ENCODE results near the gene MED31. TPM values are rescaled to one million over a fixed set of nuclear protein-coding genes. Genes with fewer than 3 reads are reported as not detected.

The MED31 gene
- total RNA-seq, 1 donor from 2014 or later: 21.0 TPM

GRCh38 chr17:6636616-6637457 is 14.6 kb downstream of the MED31 start:
- Histone ChIP-seq H3K27me3 (ENCODE audit: insufficient read depth, low read length) (no peaks in the 10 kb centered on the region), H4K20me1 (ENCODE audit: insufficient read depth, low read length) (peaks cover 45% of the 10 kb centered on the region), H3K27ac (ENCODE audit: low read depth, low read length) (no peak overlapping the region), H3K79me2 (ENCODE audit: insufficient read depth, low read length) (peaks cover 47% of the 10 kb centered on the region), H3K4me2 (ENCODE audit: low read length) (no peak overlapping the region), H3K4me3 (ENCODE audit: insufficient read depth, low read depth, low read length) (no peak overlapping the region), H3K9ac (ENCODE audit: low read length) (no peak overlapping the region), H3K4me1 (ENCODE audit: insufficient read depth, low read length) (peaks cover 15% of the 10 kb centered on the region), H3K36me3 (ENCODE audit: insufficient read depth, low read length) (peaks cover 15% of the 10 kb centered on the region), H2AFZ (ENCODE audit: low read depth, low read length) (no peak overlapping the region), H3K9me3 (ENCODE audit: insufficient read depth, low read depth, low read length) (no peaks in the 10 kb centered on the region)
- no peak overlapping the region for H3K27ac Mint-ChIP-seq (ENCODE audit: unreplicated experiment)
- H3K4me3 Mint-ChIP-seq (ENCODE audit: unreplicated experiment): peak overlapping the region; percentile 64
- peaks cover 17% of the 10 kb centered on the region for H3K36me3 Mint-ChIP-seq (ENCODE audit: low read depth, unreplicated experiment)
- H3K27me3 Mint-ChIP-seq (ENCODE audit: low read depth, unreplicated experiment): no peaks in the 10 kb centered on the region
- H3K4me1 Mint-ChIP-seq (ENCODE audit: low read depth, unreplicated experiment): peaks cover 9% of the 10 kb centered on the region
- no peak for TF ChIP-seq CTCF (IDR thresholded peaks at IDR 0.05; ENCODE audit: insufficient read depth, low read depth, low read length)
- no peak for TF ChIP-seq EZH2 (IDR thresholded peaks at IDR 0.05; ENCODE audit: insufficient read depth, low read length)
- no peaks in the 10 kb centered on the region for H3K9me3 Mint-ChIP-seq (ENCODE audit: unreplicated experiment)
- DNase-seq (ENCODE audit: low read depth) (no peak), FAIRE-seq (no peak)

GRCh38 chr17:6636105-6636504 is 15.3 kb downstream of the MED31 start:
- Histone ChIP-seq H3K9me3 (ENCODE audit: insufficient read depth, low read depth, low read length) (no peaks in the 10 kb centered on the region), H3K4me1 (ENCODE audit: insufficient read depth, low read length) (peaks cover 10% of the 10 kb centered on the region), H3K27me3 (ENCODE audit: insufficient read depth, low read length) (no peaks in the 10 kb centered on the region), H3K27ac (ENCODE audit: low read depth, low read length) (no peak overlapping the region), H3K4me2 (ENCODE audit: low read length) (no peak overlapping the region), H2AFZ (ENCODE audit: low read depth, low read length) (no peak overlapping the region), H3K4me3 (ENCODE audit: insufficient read depth, low read depth, low read length) (no peak overlapping the region), H4K20me1 (ENCODE audit: insufficient read depth, low read length) (peaks cover 41% of the 10 kb centered on the region), H3K36me3 (ENCODE audit: insufficient read depth, low read length) (peaks cover 15% of the 10 kb centered on the region), H3K9ac (ENCODE audit: low read length) (no peak overlapping the region), H3K79me2 (ENCODE audit: insufficient read depth, low read length) (peaks cover 42% of the 10 kb centered on the region)
- H3K27me3 Mint-ChIP-seq (ENCODE audit: low read depth, unreplicated experiment): no peaks in the 10 kb centered on the region
- H3K4me3 Mint-ChIP-seq (ENCODE audit: unreplicated experiment): no peak overlapping the region
- peaks cover 9% of the 10 kb centered on the region for H3K4me1 Mint-ChIP-seq (ENCODE audit: low read depth, unreplicated experiment)
- FAIRE-seq (no peak), DNase-seq (ENCODE audit: low read depth) (no peak)
- TF ChIP-seq CTCF (IDR thresholded peaks at IDR 0.05; ENCODE audit: insufficient read depth, low read depth, low read length): no peak
- TF ChIP-seq EZH2 (IDR thresholded peaks at IDR 0.05; ENCODE audit: insufficient read depth, low read length): no peak
- peaks cover 20% of the 10 kb centered on the region for H3K36me3 Mint-ChIP-seq (ENCODE audit: low read depth, unreplicated experiment)
- no peaks in the 10 kb centered on the region for H3K9me3 Mint-ChIP-seq (ENCODE audit: unreplicated experiment)
- H3K27ac Mint-ChIP-seq (ENCODE audit: unreplicated experiment): no peak overlapping the region

- peaks cover 23% of the 10 kb centered on the region for H3K79me2 ChIP-seq (ENCODE audit: insufficient read depth, low read length)
- H3K36me3 ChIP-seq (ENCODE audit: insufficient read depth, low read length): peaks cover 26% of the 10 kb centered on the region
- no peak overlapping the region for H3K4me2 ChIP-seq (ENCODE audit: low read length)
- Mint-ChIP-seq H3K4me1 (ENCODE audit: low read depth, unreplicated experiment) (peaks cover 2% of the 10 kb centered on the region), H3K9me3 (ENCODE audit: unreplicated experiment) (no peaks in the 10 kb centered on the region), H3K4me3 (ENCODE audit: unreplicated experiment) (no peak overlapping the region), H3K27me3 (ENCODE audit: low read depth, unreplicated experiment) (no peaks in the 10 kb centered on the region), H3K36me3 (ENCODE audit: low read depth, unreplicated experiment) (peaks cover 19% of the 10 kb centered on the region), H3K27ac (ENCODE audit: unreplicated experiment) (no peak overlapping the region)
- peaks cover 36% of the 10 kb centered on the region for H4K20me1 ChIP-seq (ENCODE audit: insufficient read depth, low read length)
- no peak overlapping the region for H3K9ac ChIP-seq (ENCODE audit: low read length)
- H3K4me1 ChIP-seq (ENCODE audit: insufficient read depth, low read length): no peaks in the 10 kb centered on the region
- no peak for DNase-seq (ENCODE audit: low read depth)
- TF ChIP-seq CTCF (IDR thresholded peaks at IDR 0.05; ENCODE audit: insufficient read depth, low read depth, low read length): no peak
- no peak for TF ChIP-seq EZH2 (IDR thresholded peaks at IDR 0.05; ENCODE audit: insufficient read depth, low read length)
- no peak overlapping the region for H3K27ac ChIP-seq (ENCODE audit: low read depth, low read length)
- no peaks in the 10 kb centered on the region for H3K9me3 ChIP-seq (ENCODE audit: insufficient read depth, low read depth, low read length)
- FAIRE-seq: no peak
- no peak overlapping the region for H3K4me3 ChIP-seq (ENCODE audit: insufficient read depth, low read depth, low read length)
- H3K27me3 ChIP-seq (ENCODE audit: insufficient read depth, low read length): no peaks in the 10 kb centered on the region
- no peak overlapping the region for H2AFZ ChIP-seq (ENCODE audit: low read depth, low read length)
Observed at GRCh38 chr17:6633263-6633662, 18.1 kb downstream of the MED31 start.

Data from astrocyte (in vitro differentiated cells and primary cell).